ENCODE measurements around the gene NEDD4L.

NEDD4L gene

GRCh38 chr18:58338141-58338540, 294.1 kb downstream of the NEDD4L start:
- no peak for TF ChIP-seq CTCF (IDR thresholded peaks at IDR 0.05; ENCODE audit: low read depth, low read length)
- no peak overlapping the region for H3K4me3 ChIP-seq (ENCODE audit: low read depth, low read length)
- H3K9me3 ChIP-seq, result no peaks in the 10 kb centered on the region
- no peak for DNase-seq
- H3K27me3 ChIP-seq, result no peaks in the 10 kb centered on the region
- H3K36me3 ChIP-seq, result no peaks in the 10 kb centered on the region
- no peaks in the 10 kb centered on the region for H3K4me1 ChIP-seq

GRCh38 chr18:58338961-58339592, 295.1 kb downstream of the NEDD4L start:
- H3K36me3 ChIP-seq, result no peaks in the 10 kb centered on the region
- no peak for DNase-seq
- no peak for TF ChIP-seq CTCF (IDR thresholded peaks at IDR 0.05; ENCODE audit: low read depth, low read length)
- H3K9me3 ChIP-seq, result no peaks in the 10 kb centered on the region
- no peak overlapping the region for H3K4me3 ChIP-seq (ENCODE audit: low read depth, low read length)
- H3K27me3 ChIP-seq, result no peaks in the 10 kb centered on the region
- no peaks in the 10 kb centered on the region for H3K4me1 ChIP-seq

GRCh38 chr18:58339890-58340289, 295.9 kb downstream of the NEDD4L start:
- no peak for DNase-seq
- no peak for TF ChIP-seq CTCF (IDR thresholded peaks at IDR 0.05; ENCODE audit: low read depth, low read length)
- no peaks in the 10 kb centered on the region for H3K27me3 ChIP-seq
- no peaks in the 10 kb centered on the region for H3K36me3 ChIP-seq
- H3K9me3 ChIP-seq, result no peaks in the 10 kb centered on the region
- H3K4me1 ChIP-seq, result no peaks in the 10 kb centered on the region
- no peak overlapping the region for H3K4me3 ChIP-seq (ENCODE audit: low read depth, low read length)

GRCh38 chr18:58341916-58342315, 297.9 kb downstream of the NEDD4L start:
- DNase-seq, result no peak
- no peaks in the 10 kb centered on the region for H3K27me3 ChIP-seq
- H3K4me3 ChIP-seq (ENCODE audit: low read depth, low read length), result no peak overlapping the region
- no peaks in the 10 kb centered on the region for H3K36me3 ChIP-seq
- TF ChIP-seq CTCF (IDR thresholded peaks at IDR 0.05; ENCODE audit: low read depth, low read length), result no peak
- H3K9me3 ChIP-seq, result no peaks in the 10 kb centered on the region
- H3K4me1 ChIP-seq, result no peaks in the 10 kb centered on the region

GRCh38 chr18:58344080-58344670, 300.1 kb downstream of the NEDD4L start:
- H3K4me3 ChIP-seq (ENCODE audit: low read depth, low read length), result no peak overlapping the region
- no peaks in the 10 kb centered on the region for H3K36me3 ChIP-seq
- DNase-seq, result no peak
- no peak for TF ChIP-seq CTCF (IDR thresholded peaks at IDR 0.05; ENCODE audit: low read depth, low read length)
- H3K9me3 ChIP-seq, result no peaks in the 10 kb centered on the region
- no peaks in the 10 kb centered on the region for H3K4me1 ChIP-seq
- no peaks in the 10 kb centered on the region for H3K27me3 ChIP-seq

- Histone ChIP-seq H3K27me3 (no peaks in the 10 kb centered on the region), H3K4me3 (ENCODE audit: low read depth, low read length) (no peak overlapping the region), H3K9me3 (no peaks in the 10 kb centered on the region), H3K36me3 (no peaks in the 10 kb centered on the region), H3K4me1 (no peaks in the 10 kb centered on the region)
- DNase-seq, result no peak
- TF ChIP-seq CTCF (IDR thresholded peaks at IDR 0.05; ENCODE audit: low read depth, low read length), result no peak
Observed at GRCh38 chr18:58344861-58345463, 300.9 kb downstream of the NEDD4L start.
